ENCODE data around the gene DCTN4.

The DCTN4 gene

DNA sequence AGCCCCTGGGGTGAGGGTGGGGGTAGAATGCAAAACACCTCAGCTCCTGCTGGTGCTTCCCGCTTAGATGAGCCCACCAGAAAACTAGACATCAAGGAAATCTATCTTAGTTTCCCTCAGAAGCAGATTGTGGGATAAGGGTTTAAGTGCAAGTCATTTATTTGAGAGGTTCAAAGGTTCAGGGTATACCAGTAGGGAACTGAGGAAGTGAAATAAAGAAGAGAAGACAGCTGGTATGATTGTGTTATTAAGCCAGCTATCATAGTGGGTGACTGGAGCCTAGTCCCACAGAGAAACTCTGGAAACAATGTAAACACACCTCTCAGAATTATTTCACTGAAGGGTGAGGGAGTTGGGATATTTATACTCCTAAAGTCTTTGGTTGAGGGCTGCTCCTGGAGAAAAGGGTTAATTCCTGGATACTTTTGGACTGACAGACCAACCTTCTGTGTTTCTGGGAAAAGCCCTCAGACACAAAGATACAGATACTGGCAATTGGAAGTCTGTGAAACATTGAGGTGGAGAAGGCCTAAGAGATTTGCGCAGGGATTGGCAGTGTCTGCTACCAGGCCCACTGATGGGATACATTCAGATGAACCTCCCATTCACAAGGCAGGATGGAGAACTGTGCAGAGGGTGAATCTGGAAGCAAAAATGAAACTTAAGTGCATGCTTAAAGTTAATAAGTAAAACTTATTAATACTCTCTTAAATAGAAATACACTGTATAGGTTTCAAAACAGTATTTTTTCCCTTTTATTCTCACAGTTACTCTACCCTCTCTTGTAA lies 6.4 kb upstream of the DCTN4 start:
- Histone ChIP-seq H3K9me3 (ENCODE audit: severe bottlenecking) (no peaks in the 10 kb centered on the region), H3K27ac (ENCODE audit: poor library complexity, severe bottlenecking) (no peak overlapping the region), H3K27me3 (ENCODE audit: insufficient read depth, poor library complexity, severe bottlenecking) (no peaks in the 10 kb centered on the region), H3K36me3 (ENCODE audit: low read depth) (no peaks in the 10 kb centered on the region), H3K4me3 (ENCODE audit: severe bottlenecking) (no peak overlapping the region), H3K4me1 (ENCODE audit: insufficient read depth, poor library complexity, severe bottlenecking) (peaks cover 11% of the 10 kb centered on the region)
- ATAC-seq (ENCODE audit: low read depth) (no peak), DNase-seq (ENCODE audit: low spot score) (no peak)
- TF ChIP-seq CTCF (IDR thresholded peaks at IDR 0.05; ENCODE audit: poor library complexity, severe bottlenecking) = no peak

GRCh38 chr5:150764530-150764929 lies 5.7 kb upstream of the DCTN4 start:
- Histone ChIP-seq H3K27ac (ENCODE audit: poor library complexity, severe bottlenecking) (no peak overlapping the region), H3K4me3 (ENCODE audit: severe bottlenecking) (no peak overlapping the region), H3K27me3 (ENCODE audit: insufficient read depth, poor library complexity, severe bottlenecking) (no peaks in the 10 kb centered on the region), H3K4me1 (ENCODE audit: insufficient read depth, poor library complexity, severe bottlenecking) (peaks cover 11% of the 10 kb centered on the region), H3K36me3 (ENCODE audit: low read depth) (no peaks in the 10 kb centered on the region), H3K9me3 (ENCODE audit: severe bottlenecking) (no peaks in the 10 kb centered on the region)
- TF ChIP-seq CTCF (IDR thresholded peaks at IDR 0.05; ENCODE audit: poor library complexity, severe bottlenecking) = no peak
- ATAC-seq (ENCODE audit: low read depth) (no peak), DNase-seq (ENCODE audit: low spot score) (no peak)

- peak; percentile 46 for TF ChIP-seq CTCF (IDR thresholded peaks at IDR 0.05; ENCODE audit: poor library complexity, severe bottlenecking)
- H3K4me3 ChIP-seq (ENCODE audit: severe bottlenecking) = no peak overlapping the region
- no peaks in the 10 kb centered on the region for H3K9me3 ChIP-seq (ENCODE audit: severe bottlenecking)
- ATAC-seq (ENCODE audit: low read depth) = peak; percentile 58
- DNase-seq (ENCODE audit: low spot score) = peak; percentile 91
- H3K36me3 ChIP-seq (ENCODE audit: low read depth) = 0 out of 2 replicates have a peak, but pooled peaks cover under 1% of the 10 kb centered on the region
- peaks cover 15% of the 10 kb centered on the region for H3K4me1 ChIP-seq (ENCODE audit: insufficient read depth, poor library complexity, severe bottlenecking)
- H3K27ac ChIP-seq (ENCODE audit: poor library complexity, severe bottlenecking) = peak overlapping the region; percentile 57
- H3K27me3 ChIP-seq (ENCODE audit: insufficient read depth, poor library complexity, severe bottlenecking) = no peaks in the 10 kb centered on the region
Observed at GRCh38 chr5:150763023-150763769, 4.4 kb upstream of the DCTN4 start.

DNA sequence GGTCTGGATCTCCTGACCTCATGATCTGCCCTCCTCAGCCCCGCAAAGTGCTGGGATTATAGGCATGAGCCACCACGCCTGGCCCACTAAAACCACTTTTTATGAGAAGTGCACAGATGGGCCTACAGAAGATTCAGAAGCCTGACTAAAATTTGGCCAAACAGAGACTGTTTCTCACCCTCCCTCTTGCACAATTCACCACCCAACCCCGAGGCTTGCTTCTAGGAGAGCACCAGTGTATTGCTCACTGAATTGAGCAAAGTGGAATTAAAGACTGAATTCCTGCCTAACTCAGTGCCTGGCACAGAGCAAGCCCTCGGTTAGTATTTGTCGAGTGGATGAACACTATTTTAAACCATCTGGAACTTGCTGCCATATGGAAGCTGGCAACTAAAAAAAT lies 3.4 kb upstream of the DCTN4 start:
- Histone ChIP-seq H3K9me3 (ENCODE audit: severe bottlenecking) (no peaks in the 10 kb centered on the region), H3K36me3 (ENCODE audit: low read depth) (peaks cover 10% of the 10 kb centered on the region), H3K27ac (ENCODE audit: poor library complexity, severe bottlenecking) (peak overlapping the region; percentile 57), H3K27me3 (ENCODE audit: insufficient read depth, poor library complexity, severe bottlenecking) (no peaks in the 10 kb centered on the region), H3K4me3 (ENCODE audit: severe bottlenecking) (no peak overlapping the region), H3K4me1 (ENCODE audit: insufficient read depth, poor library complexity, severe bottlenecking) (peaks cover 22% of the 10 kb centered on the region)
- TF ChIP-seq CTCF (IDR thresholded peaks at IDR 0.05; ENCODE audit: poor library complexity, severe bottlenecking) = no peak
- no peak for DNase-seq (ENCODE audit: low spot score)
- ATAC-seq (ENCODE audit: low read depth) = no peak

DNA sequence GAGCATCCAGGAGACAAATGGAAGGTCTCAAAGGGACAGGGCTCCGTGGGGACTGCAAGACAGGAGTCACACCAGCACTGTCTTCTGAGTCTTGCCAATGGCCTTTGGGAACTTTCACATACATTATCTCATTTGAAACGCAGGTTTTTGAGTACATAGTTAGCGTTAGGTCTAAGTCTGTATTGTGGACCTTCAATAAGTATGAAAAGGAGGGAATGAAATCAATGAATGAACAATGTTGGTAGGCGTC lies 442 bp upstream of the DCTN4 start:
- Histone ChIP-seq H3K9me3 (ENCODE audit: severe bottlenecking) (no peaks in the 10 kb centered on the region), H3K4me3 (ENCODE audit: severe bottlenecking) (peak overlapping the region; percentile 63), H3K27ac (ENCODE audit: poor library complexity, severe bottlenecking) (peak overlapping the region; percentile 73), H3K36me3 (ENCODE audit: low read depth) (peaks cover 38% of the 10 kb centered on the region), H3K27me3 (ENCODE audit: insufficient read depth, poor library complexity, severe bottlenecking) (no peaks in the 10 kb centered on the region), H3K4me1 (ENCODE audit: insufficient read depth, poor library complexity, severe bottlenecking) (peaks cover 27% of the 10 kb centered on the region)
- ATAC-seq (ENCODE audit: low read depth) (no peak), DNase-seq (ENCODE audit: low spot score) (no peak)
- TF ChIP-seq CTCF (IDR thresholded peaks at IDR 0.05; ENCODE audit: poor library complexity, severe bottlenecking) = no peak
